CD4-positive, alpha-beta T cell treated with Interleukin-6 at 100 ng/mL for 8 hours (primary cell): ENCODE data around the gene TPM2.

Source experiments
- DNase-seq: peaks from one replicate; pipeline ENCODE4 v3.0.0-alpha.2; 2020; ENCODE audit warnings: mixed read lengths, low spot score

The TPM2 gene

DNA sequence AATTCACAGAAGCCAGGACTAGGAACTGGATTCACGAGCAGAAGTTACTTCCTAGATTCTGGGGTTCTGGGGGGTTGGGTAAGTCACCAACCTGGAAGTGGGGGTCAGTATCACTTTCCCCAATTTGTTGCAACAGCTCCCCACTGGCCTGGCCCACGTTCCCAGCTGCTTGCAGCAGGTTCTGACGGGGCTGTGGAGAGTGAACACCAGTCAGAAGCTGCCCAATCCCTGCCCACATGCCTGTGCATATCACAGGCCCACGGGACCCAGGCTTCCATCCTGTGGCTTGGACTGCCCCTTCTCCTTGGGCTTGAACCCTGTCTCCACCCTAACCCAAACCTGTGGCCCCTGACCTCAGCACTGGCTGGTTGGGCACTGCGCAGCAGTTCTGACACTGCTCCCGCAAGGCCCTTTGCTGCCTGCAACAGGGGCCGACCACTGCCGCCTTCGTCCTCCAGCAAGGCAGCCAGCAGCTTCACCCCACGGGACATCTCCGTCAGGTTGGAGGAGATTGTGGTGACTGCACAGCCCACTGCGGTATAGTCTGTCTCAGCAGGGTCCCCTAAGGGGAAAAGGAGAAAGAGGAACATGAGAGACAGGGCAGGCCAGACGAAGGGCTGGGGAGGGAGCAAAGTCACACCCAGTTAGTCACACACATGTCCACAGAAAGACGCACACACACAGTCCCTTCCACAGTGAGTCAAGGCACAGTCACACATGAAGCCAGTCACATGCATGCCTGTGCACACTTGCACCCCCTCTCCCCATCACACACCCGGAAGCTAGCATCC is 29.2 kb upstream of the TPM2 start:
- no peak for DNase-seq

DNA sequence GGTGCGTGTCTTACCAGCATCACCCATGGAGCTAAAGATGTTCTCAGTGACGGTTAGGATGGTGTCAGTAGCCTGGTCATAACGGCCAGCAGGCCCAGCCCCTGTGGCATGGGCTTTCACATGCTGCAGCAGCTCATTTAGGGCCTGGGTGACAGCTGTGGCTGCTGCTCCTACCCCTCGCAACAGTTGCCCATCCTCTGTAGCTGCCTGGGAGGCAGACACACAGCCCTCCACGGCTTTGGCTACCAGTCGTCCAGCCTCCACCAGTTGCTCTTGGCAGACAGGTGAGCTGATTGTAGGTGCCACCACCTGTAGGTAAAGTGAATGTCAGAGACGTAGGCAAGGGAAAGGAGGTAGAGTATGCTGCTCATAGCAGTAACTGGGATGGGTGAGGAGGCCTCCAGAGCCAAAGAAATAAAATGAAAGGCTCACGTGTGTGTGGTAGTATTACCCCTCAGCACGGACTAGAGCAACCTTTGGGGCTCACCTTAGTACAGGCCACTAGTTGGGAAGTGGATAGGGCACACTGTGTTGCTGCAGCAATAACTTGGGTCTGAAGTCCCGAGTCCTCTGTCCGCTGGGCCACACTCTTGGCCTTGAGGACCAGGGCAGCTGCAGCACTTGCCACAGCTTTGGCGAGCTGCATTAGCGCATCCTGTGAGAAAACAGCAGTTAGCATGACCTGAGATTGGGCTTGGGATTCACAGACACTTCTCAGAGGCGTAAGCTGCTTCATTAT is 27.6 kb upstream of the TPM2 start:
- no peak for DNase-seq

DNA sequence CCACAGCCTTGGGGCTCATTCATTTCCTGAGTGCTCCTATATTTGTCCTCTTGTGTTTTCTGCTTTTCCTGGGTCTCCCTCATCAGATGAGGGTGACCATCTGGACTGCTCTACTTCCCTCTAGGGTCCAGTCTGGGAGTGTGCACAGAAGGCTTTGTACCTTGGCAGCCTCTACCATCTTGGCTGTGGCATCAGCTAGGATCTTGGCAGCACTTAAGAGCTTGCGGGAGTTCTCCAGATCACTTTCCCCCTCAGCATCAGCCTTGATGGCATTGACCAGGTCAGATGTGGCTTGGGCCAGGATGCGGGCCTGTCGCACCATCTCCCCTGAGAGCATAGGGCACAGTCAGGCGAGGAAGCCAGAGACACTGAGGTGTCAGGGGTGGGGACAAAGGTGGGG is 26.5 kb upstream of the TPM2 start:
- DNase-seq: no peak

- DNase-seq: no peak
Measured at GRCh38 chr9:35714579-35715252, 25.0 kb upstream of the TPM2 start.

GRCh38 chr9:35714123-35714522 is 24.4 kb upstream of the TPM2 start:
- DNase-seq: no peak

- no peak for DNase-seq
Measured at GRCh38 chr9:35713578-35713977, 23.9 kb upstream of the TPM2 start.

GRCh38 chr9:35712762-35713400 is 23.2 kb upstream of the TPM2 start:
- no peak for DNase-seq

DNA sequence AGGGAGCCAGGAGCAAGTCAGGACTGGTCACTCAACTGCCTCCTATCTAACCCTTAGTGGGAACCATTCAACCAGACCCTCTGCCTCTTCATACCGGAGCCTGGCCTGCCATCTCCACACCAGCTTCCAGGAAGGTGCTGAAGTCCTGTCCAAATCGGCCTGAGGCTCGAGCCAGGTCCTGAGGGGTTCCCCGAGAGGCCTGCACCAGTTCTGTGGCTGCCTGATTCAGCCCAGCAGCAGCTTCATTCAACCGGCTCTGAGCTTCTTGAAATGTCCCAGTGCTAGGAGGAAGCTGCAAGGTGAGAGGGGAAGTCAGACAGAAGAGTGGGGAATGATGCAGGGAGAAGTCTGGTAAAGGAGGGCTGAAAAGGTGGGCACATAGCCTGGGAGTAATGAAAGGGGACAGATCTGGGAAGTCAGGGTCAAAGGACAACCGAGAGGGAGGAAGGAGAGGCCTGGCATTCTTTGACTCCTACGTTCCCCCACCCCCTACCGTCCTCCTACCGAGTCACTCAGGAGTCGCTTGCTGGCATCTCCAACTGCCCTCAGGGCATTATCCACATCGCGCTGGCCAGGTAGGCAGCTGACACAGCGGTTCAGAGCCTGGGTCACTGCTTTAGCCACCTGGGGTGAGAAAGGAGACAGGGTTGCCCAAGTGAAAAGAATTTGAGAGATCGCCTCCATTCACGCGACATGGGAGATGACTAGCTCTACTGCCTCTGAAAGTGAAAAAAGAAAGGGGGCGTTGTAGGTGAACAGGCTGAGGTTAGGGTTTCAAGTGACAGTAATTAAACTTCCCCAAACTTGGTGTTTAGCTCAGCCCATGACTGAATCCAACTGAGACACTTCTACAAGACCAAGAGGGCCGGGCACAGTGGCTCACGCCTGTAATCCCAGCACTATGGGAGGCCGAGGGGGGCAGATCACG is 22.0 kb upstream of the TPM2 start:
- DNase-seq: no peak

GRCh38 chr9:35710818-35711500 is 21.2 kb upstream of the TPM2 start:
- no peak for DNase-seq

- no peak for DNase-seq
Measured at GRCh38 chr9:35708146-35708545, 18.4 kb upstream of the TPM2 start.

- no peak for DNase-seq
Measured at GRCh38 chr9:35706951-35707350, 17.2 kb upstream of the TPM2 start.

GRCh38 chr9:35705836-35706430 is 16.2 kb upstream of the TPM2 start:
- DNase-seq: no peak

DNA sequence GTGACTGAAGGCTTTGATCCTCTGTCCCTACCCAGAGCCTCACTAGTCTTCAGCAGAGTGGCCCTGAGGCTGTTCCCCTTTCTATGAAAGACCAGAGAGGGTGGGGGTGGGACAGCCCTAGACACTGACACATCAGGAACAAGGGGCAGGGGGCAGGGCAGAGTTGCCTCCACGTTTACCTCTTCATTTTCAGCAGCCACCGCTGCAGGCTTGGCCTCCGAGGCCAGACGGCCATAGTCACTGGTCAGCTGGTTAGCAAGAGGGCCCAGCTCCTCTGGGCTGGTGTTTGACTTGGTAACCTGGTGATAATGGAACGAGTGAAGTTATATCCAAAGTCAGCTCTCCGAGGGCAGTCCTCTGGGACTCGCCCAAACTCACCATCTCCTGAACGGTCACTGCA is 15.6 kb upstream of the TPM2 start:
- no peak for DNase-seq

DNA sequence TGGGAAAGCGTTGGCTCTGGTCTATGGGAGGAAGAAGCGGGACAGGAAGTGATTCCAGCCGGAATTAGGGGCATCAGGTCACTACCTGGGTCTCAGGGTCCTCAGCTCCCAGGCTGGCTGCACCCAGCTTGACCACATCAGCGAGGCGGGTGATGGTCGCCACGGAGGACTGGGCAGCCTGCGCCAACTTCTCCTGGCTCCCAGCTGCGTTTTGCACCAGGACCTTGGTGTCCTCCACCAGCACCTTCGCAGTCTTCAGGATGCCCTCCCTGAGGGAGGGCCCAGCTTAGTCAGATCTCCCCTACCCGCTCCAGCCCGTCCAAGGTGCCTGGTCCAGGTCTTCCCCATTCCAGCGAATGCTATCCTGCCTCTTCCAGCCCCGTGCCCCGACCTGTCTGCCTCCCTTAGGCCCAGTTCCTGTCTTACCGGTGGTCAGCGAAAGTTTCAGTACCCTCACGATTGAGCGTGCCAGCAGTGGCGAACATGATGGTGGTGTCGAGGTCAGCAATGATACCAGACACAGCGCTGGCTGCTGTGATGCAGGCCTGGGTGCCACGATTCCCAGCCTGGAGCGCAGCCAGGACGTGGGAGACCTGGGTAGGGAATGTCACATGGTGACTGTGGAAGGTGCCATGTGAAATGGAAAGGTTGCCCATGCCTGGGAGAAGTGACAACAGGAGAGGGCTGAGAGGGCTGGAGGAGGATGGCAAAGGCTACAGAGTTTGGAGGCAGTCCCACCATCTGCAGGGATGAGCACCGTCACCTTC is 14.4 kb upstream of the TPM2 start:
- no peak for DNase-seq

- no peak for DNase-seq
Measured at GRCh38 chr9:35702696-35703095, 13.0 kb upstream of the TPM2 start.

- no peak for DNase-seq
Measured at GRCh38 chr9:35700942-35701341, 11.2 kb upstream of the TPM2 start.

DNA sequence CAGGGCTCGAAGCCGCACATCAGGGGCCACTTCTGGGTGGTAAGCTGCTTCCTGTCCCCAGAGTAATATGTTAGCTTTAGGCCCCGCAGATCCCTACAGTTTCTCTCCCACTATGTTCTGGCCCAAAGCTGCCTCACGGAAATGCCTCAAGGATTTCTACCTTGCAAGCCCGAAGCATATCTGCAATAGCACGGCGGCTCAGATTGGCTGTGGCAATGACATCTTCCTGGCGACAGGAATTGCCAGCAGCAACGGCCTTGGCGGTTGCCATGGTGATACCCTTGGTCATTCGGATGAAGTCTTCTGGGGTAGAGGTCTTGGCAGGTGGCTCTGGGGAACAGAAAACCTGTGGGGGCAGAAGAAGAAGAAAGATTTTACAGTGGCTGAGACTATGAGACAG is 10.3 kb upstream of the TPM2 start:
- DNase-seq: no peak

- no peak for DNase-seq
Measured at GRCh38 chr9:35698231-35698630, 8.5 kb upstream of the TPM2 start.

- DNase-seq: no peak
Measured at GRCh38 chr9:35697486-35697885, 7.8 kb upstream of the TPM2 start.
